TTC549 (cell line): ENCODE data around the gene HNRNPM.
"Not testable (repeated sequence)": the region's sequence is repeated elsewhere in the genome, so short reads cannot be mapped to it uniquely, and the experiment has no call there.

ENCODE experiments used
- FAIRE-seq: peaks from 2 replicates; lab custom pipeline; 2012; peaks lifted over from hg19 to GRCh38; lab: Jason Lieb, UNC

HNRNPM gene

DNA sequence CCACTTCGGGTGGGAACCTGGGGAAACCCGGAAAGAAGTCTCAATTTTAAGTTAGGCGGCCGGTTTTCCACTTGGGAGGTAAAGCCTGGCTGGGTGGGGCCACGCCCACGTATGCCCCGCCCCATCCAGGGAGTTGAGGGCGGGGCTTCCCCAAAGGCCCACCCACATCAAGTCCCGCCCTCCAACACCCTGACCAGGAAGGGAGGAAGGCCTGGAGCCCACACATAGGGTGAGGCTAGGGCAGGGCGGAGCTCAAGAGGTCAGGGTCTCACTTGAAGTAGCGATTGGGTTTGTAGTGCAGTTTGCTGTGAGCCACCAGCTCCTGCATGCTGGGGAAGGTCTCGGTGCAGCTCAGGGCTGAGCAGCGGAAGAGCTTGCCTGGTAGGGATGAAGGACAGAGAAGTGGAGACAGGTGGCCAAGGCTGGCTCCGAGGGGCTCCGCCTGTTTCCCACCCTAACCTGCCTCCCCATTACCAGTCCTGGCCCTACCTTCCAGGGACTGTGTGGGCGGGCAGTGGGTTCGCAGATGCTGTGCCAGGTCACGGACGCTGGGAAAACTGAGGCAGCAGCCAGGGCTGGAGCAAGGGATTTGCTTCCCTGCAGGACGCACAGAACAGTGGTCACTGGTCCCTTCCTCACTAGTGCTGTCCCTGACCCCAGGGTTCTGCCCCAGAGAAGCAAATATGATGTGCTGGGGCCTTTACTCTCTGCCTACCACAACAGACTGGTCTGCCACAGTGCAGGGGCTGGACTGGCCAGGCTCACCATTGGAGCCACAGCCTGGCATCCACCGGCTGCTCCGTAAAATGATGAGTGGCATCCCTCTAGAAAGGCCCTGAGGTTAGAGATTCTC, 67.6 kb downstream of the HNRNPM start:
- no peak for FAIRE-seq

DNA sequence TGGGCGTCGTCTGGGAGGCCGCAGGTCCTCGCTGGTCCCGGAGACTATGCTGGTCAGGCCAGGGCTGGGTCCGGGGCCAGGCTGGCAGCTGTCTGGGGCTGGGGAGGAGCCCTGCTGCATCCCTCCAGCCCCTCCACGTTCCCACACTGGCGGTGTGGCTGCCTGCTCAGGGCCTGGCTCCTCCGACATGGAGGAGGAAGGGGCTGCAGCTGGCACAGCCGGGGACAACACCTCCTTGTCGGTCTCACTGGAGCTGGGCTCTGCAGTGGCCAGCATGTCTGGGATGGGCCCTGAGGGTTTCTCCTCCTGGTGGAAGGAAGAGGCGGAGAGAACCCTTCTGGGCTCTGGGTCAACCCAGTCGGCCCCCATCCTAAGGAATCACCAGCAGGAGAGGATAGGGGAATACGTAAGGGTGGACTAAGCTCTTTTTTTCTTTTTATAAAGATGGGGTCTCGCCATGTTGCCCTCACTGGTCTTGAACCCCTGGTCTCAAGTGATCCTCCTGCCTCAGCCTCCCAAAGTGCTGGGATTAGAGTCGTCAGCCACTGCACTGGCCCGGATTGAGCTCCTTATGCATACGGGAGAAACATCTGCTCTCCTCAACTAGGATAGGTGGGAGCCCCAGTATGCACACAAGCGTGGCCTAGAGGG, 68.4 kb downstream of the HNRNPM start:
- FAIRE-seq, result no peak

DNA sequence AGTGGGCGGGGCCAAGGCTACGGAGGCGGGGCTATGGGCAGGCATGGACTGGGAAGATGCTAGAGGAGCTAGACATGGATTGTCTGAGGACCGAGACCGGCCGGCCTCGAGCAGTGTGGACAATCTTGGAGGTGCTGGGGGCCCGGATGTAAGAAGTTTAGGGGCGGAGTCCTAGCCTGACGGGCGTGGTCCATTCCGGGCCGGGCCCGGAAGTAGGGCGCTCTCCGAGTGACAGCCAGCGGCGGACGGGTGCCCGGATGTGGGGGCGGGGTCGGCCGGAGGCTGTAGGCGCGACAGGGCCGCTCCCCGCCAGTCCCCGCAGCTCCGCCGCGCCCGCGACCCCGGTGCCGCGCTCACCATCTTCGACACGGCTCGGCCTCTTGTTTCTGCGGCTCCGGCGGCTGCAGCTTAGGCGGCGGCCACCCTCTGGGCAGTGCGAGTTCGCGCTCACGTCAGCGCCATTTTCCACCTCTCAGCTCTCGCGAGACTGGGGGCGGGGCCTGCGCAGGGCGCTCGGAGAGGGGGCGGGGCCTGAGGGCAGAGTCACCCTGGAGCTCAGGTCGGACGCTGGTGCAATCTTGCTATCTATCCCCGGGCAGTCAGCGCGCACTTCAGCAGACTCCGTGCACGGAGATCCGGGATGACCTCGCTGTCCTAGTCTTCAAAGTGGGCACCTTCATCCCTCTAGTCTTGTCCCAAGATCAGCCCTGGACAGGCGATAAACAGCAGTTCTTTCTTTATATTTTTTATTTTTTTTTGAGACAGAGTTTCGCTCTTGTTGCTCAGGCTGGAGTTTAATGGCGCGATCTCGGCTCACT, 69.1 kb downstream of the HNRNPM start, which contains the start of gene ZNF414:
Gene ZNF414 (minus strand): TSS at position 481 of the 818 bp plus-strand sequence. CDS start 121 bp downstream, at position 360.
- peak; percentile 95 for FAIRE-seq

DNA sequence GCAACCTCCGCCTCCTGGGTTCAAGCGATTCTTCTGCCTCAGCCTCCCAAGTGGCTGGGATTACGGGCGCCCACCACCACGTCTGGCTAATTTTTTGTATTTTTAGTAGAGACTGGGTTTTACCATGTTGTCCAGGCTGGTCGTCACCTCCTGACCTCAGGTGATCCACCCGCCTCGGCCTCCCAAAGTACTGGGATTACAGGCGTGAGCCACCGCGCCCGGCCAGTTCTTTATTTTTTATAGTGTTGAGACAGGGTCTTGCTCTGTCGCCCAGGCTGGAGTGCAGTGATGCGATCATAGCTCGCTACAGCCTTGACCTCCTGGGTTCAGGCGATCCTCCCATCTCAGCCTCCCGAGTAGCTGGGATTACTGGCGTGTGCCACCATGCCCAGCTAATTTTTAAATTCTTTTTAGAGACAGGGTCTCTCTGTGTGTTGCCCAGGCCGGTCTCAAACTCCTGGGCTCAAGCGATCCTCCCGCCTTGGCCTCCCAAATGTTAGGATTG, 69.8 kb downstream of the HNRNPM start:
- FAIRE-seq, result not testable (repeated sequence)

DNA sequence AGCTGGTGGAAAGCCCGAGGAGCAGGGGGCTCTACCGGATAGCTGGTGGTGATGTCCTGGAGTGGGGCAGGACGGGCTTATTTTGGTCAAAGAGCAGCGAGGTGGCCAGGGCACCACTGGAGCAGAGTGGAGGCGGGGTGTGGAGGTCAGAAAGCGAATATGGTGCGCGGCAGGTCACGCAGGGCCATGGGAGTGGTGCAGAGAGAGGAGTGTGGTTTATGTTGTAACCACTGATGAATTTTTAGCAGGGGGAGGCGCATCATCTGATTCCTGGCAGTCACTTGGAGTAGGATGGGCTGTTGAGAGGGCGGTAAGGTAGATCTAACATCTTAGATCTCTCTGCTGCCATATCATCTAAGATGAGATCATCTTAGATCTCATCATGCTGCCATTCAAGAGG, 70.5 kb downstream of the HNRNPM start:
- FAIRE-seq, result no peak

DNA sequence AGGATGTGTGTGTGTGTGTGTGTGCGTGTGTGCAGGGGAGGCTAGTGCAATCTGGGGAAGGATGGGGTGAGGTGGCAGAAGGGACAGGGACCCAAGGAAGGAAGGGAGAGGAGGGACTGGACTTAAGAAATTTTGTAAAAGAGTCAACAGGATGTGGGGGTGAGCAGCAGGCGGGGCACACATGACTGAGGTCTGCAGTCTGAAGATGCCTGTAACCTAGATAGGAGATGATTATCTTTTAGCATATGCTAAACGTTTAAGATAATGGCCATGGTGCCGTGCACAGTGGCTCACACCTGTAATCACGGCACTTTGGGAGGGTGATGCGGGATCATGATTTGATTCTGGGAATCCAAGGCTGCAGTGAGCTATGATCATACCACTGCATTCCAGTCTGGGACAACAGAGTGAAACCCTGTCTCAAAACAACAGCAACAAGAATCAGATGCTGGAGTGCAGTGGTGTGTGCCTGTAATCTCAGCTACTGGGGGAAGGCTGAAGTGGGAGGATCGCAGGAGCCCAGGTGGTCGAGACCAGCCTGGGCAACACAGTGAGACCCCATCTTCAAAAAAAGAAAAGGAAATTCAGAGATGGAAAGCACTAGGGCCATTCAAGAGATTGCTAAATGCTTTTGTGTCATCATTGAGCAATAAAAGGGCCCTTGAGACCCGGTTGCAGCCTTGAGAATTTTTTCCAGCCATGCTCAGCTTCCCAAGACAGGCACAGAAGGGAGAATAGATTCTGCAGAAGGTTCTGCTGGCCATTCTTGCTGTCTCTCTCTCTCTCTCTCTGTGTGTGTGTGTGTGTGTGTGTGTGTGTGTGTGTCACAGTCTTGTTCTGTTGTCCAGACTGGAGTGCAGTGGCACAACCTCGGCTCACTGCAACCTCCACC, 73.0 kb downstream of the HNRNPM start:
- FAIRE-seq, result no peak

DNA sequence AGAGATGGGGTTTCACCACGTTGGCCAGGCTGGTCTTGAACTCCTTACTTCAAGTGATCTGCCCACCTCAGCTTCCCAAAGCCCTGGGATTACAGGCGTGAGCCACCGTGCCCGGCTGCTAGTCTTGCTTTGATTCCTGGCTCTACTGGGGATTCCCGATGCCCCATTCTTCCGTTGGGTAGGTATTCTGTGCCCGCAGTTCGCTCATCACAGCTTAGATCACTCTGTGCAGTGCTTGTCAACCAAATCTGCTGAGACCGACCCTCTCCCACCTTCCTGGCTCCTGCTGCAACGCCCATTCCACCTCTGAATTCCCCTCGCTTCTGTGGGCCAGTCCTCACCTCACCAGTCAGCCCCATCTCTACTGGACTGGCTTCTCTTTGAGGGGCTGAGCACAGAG, 73.8 kb downstream of the HNRNPM start:
- FAIRE-seq, result no peak

DNA sequence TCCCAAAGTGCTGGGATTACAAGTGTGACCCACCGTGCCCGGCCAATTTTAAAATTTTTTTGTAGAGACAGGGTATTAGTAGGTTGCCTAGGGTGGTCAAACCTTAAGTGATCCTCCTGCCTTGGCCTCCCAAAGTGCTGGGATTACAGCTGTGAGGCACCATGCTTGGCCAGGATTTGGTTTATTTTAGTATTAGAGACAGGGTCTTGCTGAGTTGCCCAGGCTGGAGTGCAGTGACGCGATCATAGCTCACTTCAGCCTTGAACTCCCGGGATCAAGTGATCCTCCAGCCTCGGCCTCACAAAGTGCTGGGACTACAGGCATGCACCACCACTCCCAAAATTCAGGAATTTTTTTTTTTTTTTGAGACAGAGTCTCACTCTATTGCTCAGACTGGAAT, 74.6 kb downstream of the HNRNPM start:
- FAIRE-seq, result no peak

DNA sequence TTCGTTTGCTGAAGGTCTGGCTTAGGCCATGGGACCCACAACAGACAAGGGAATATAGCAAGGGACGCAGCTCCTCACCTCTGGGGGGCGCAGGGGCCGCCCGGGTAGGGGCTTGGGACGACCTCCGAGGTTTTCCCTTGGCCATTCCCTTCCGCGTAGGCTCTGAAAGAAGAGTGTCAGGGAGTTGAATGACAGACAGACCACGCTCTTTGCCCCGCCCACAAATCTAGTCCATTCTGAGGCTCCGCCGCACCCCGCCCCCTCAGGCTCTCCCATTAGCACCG, 80.6 kb downstream of the HNRNPM start:
- no peak for FAIRE-seq

DNA sequence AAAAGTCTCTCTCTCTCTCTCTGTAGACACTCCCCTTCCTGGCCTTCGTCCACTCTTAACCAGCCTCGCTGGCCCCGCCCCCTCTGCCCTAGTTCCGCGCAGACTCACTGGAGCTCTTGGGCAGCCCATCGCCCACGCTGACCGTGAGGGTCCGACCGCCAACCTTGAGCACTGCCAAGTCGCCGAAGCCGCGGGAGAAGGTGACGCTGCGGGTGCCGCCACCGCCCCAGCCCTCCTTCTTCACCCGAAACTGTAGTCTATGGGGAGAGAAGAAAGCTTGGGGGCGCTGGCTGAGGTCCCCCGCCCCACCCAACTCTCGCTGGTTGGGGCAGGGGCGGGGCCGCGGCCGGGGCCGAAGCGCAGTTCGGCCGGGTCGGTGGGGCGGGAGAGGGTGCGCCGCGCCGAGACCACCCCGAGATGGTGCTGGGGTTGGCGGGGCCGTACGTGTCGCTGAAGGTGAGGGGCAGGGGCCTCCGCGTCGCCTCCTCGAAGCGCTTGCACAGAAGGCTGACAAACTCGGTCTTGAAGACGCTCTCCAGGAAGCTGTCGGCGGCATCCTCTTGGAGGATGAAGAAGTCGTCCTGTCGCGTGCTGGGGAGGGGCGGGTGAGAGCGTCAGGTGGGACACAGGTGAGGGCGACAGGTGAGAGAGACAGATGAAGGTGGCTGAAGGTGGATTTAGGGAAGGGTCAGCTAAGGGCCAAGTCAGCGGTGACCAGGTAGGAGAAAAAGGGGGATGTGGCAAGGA, 81.7 kb downstream of the HNRNPM start:
- FAIRE-seq, result peak; percentile 61

DNA sequence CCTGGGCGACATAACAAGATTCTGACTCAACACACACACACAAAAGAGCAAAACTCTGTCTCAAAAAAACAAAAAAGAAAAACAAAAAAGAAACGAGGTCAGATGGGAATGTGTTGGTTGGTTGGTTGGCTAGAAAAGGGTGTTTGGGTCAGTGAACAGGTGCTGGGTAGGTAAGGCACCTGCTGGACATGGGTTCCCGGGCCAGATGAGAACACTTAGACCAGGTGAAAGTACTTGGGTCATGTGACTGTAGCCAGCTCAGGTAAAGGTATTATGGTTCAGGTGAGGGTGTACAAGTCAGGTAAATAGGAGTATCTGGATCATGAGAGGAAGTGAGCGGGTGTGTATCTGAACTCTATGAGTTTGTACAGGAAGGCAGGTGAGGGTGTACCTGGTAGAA, 83.7 kb downstream of the HNRNPM start:
- no peak for FAIRE-seq

DNA sequence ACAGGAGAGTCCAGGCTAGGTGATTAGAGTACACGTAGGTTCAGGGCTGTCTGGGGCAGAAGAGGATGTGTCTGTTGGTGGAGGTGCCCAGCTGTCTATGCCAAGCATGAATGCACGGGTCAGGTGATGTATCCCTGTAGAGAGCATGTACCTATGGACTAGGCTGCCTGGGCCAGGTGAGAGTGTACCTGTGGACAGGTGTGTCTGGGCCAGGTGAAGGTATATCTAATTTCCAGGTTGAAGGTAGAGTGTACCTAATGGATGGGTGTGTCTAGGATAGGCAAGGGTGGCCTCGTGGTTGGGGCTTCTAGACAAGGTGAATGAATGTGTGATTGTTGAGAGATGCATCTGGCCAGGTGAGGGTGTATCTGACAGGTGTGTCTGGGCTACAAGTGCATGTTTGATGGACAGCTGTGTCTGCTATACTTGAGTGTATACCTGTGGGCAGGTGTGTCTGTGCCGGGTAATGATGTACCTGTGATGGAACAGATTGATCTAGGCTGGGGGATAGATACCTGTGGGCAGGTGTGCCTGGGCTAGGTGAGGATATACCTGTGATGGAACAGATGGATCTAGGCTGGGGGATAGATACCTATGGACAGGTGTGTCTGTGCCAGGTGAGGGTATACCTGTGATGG, 84.7 kb downstream of the HNRNPM start:
- no peak for FAIRE-seq

DNA sequence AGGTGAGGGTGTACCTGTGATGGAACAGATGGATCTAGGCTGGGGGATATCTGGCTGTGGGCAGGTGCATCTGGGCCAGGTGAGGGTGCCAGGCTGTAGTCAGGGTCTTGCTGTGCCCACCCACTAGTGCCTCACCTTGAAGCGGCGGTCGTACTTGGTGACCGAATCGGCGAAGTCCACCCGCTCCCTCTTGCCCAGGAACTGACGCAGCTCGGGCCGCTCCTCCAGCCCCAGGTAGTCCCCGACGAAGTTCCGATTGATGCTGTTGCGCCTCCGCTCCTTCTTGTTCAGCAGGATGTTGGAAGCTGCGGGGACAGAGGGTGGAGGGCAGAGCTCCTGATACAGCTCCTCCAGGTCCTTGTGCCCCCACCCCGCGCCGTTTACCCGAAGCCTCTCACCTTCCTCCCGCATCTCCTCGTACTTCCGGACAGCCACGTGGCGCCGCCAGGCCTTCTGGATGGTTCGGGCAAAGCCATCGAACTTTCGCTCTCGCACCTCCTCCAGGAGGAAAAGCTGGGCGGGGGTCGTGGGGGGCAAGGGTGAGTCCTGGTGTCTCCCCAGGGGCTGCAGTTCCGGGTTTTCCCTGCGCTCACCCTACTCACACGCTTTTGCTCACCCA, 85.4 kb downstream of the HNRNPM start:
- FAIRE-seq, result no peak

DNA sequence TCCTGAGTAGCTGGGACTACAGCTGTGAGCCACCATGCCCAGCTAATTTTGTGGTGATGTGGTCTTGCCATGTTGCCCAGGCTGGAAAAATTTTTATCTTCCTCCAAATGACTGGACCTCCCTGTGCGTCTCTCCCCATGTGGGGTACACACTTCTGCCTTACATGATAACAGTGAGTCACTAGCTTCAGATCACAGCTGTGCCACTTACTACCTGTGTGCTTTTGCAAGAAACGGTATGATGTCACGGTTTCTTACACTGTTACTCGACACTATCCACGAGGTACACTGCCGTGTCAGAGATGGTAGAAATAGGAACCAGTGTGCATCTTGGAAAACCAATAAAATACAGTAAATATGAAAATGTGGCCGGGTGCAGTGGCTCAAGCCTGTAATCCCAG, 86.7 kb downstream of the HNRNPM start:
- FAIRE-seq, result no peak

DNA sequence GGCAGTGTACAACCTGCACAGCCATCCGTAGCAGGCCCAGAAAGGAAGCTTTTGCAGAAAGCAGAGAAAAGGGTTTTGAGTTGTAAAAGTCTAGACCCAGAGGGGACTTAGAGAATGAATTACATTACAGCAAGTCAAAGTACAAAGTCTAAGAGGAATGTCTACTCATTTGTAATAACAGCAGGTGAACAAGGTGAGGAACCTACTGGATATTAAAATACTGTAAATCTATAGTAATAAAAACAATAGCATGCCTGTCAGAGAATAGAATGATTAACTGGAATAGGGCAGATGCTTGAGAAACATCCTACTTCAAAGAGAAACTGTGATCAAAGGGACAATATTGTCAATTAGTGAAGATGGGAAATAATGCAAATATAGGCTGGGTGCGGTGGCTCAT, 87.5 kb downstream of the HNRNPM start:
- FAIRE-seq, result no peak

DNA sequence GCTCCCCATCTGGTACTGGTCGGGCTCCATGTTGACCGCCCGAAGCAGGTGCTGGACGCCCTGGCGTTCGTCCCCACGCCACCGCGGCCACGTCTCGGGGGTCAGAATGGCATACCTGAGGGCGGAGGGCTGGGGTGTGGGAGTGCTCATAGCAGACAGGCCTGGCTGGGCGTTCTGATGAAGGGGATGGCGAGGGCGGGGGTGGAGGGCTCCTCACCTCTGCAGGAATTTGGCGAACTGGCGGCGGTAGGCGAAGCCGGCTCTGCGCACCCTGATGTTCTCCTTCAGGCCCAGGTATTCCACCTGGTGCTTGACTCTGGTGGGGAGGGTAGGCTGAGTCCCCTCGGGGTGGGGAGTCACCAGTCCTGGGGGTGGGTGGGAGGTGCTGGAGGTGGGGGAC, 91.5 kb downstream of the HNRNPM start:
- FAIRE-seq, result no peak

DNA sequence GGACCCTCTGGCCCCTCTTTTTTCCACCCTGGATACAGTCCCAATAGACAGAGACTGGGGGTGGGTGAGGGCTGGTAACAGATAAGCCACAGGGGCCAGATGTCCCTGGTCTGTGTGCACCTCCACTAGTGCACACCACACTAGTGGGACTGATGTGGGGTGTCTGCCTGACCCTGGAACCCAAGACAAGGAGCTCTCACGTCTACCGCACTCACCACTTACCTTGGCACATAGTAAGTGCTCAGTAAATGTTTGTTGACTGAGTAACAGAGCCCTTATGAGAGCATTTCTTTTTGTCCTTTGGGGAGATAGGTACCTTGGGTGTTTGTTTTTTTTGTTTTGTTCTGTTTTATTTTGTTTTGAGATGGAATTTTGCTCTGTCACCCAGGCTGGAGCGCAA, 92.3 kb downstream of the HNRNPM start:
- no peak for FAIRE-seq
